ENCODE results near the gene NFIA.

NFIA gene

GRCh38 chr1:61494000-61494399 is 411.6 kb downstream of the NFIA start:
- no peak for DNase-seq (ENCODE audit: low spot score)

- DNase-seq (ENCODE audit: low spot score) = no peak
Measured at GRCh38 chr1:61496501-61496900, 414.1 kb downstream of the NFIA start.

GRCh38 chr1:61497013-61497412 is 414.7 kb downstream of the NFIA start:
- no peak for DNase-seq (ENCODE audit: low spot score)

- no peak for DNase-seq (ENCODE audit: low spot score)
Measured at GRCh38 chr1:61498342-61498741, 416.0 kb downstream of the NFIA start.

- no peak for DNase-seq (ENCODE audit: low spot score)
Measured at GRCh38 chr1:61501971-61502916, 419.9 kb downstream of the NFIA start.

GRCh38 chr1:61504305-61504704 is 421.9 kb downstream of the NFIA start:
- DNase-seq (ENCODE audit: low spot score) = no peak

GRCh38 chr1:61504852-61505390 is 422.6 kb downstream of the NFIA start:
- no peak for DNase-seq (ENCODE audit: low spot score)

GRCh38 chr1:61506236-61506635 is 423.9 kb downstream of the NFIA start:
- DNase-seq (ENCODE audit: low spot score) = no peak

GRCh38 chr1:61506944-61507500 is 424.7 kb downstream of the NFIA start:
- DNase-seq (ENCODE audit: low spot score) = no peak
